Endodermal cell (in vitro differentiated cells): ENCODE data around the gene TRDN. TPM values are rescaled to one million over a fixed set of nuclear protein-coding genes. Genes with fewer than 3 reads are reported as not detected.

Experiments
- DNase-seq: peaks from one replicate; pipeline ENCODE4 v3.0.0-alpha.2; 2017
- H3K27ac ChIP-seq: 2 replicates; pipeline ENCODE4 v1.5.1; 2013; ENCODE audit warnings: mild to moderate bottlenecking, low read depth, low read length, moderate library complexity
- H3K27me3 ChIP-seq: 2 replicates; pipeline ENCODE4 v1.6.1; 2013; ENCODE audit warnings: mild to moderate bottlenecking, low read length, moderate library complexity; ENCODE audit not compliant: insufficient read depth, control insufficient read depth, poor library complexity, severe bottlenecking
- H3K36me3 ChIP-seq: 2 replicates; pipeline ENCODE4 v1.7.0; 2013; ENCODE audit warnings: mild to moderate bottlenecking, low read length, moderate library complexity; ENCODE audit not compliant: control insufficient read depth, insufficient read depth
- H3K4me1 ChIP-seq: one replicate; pipeline ENCODE4 v1.7.0; 2013; ENCODE audit warnings: low read length; ENCODE audit not compliant: control insufficient read depth, insufficient read depth
- H3K4me3 ChIP-seq: 2 replicates; pipeline ENCODE4 v1.5.1; 2013; ENCODE audit warnings: mild to moderate bottlenecking, low read length, moderate library complexity
- H3K9ac ChIP-seq: 2 replicates; pipeline ENCODE4 v1.6.1; 2013; ENCODE audit warnings: mild to moderate bottlenecking, low read length, moderate library complexity; ENCODE audit not compliant: poor library complexity, severe bottlenecking; ENCODE audit errors: extremely low read depth
- H3K9me3 ChIP-seq: 2 replicates; pipeline ENCODE4 v1.6.1; 2013; ENCODE audit warnings: mild to moderate bottlenecking, low read length, moderate library complexity; ENCODE audit not compliant: control insufficient read depth
- H3K27ac Mint-ChIP-seq: 2 replicates; pipeline ENCODE4 v1.8.0; 2020; ENCODE audit warnings: mixed read lengths
- H3K27me3 Mint-ChIP-seq: 2 replicates; pipeline ENCODE4 v1.8.0; 2021; ENCODE audit warnings: mild to moderate bottlenecking, mixed read lengths; ENCODE audit not compliant: insufficient read depth
- H3K36me3 Mint-ChIP-seq: 2 replicates; pipeline ENCODE4 v1.8.0; 2020; ENCODE audit warnings: low read depth, mixed read lengths
- H3K4me1 Mint-ChIP-seq: 2 replicates; pipeline ENCODE4 v1.8.0; 2020; ENCODE audit warnings: mixed read lengths
- H3K4me3 Mint-ChIP-seq: 2 replicates; pipeline ENCODE4 v1.8.0; 2020; ENCODE audit warnings: mild to moderate bottlenecking, moderate library complexity, mixed read lengths
- H3K9me3 Mint-ChIP-seq: 2 replicates; pipeline ENCODE4 v1.8.0; 2020; ENCODE audit warnings: mild to moderate bottlenecking, mixed read lengths
- WGBS, 2 experiments: methylation state at CpG; one replicate each; pipeline versions ENCODE4 v1.1.5 to v1.1.7; 2013; ENCODE audit warnings: missing lambda C conversion rate in 2 of 2, mixed read lengths in 1 of 2; ENCODE audit not compliant: insufficient coverage in 1 of 2, insufficient read length in 1 of 2; 5-methylcytosine and 5-hydroxymethylcytosine counted together
- total RNA-seq, 2 donors: library from RNA; stranded (reverse); fragmentation: NEBNext Ultra II Directional in 1 of 2; extraction: Animal tissue kit (Norgen Biotek cat#: 25700) in 1 of 2; gene quantifications; 2 replicates in 1 of 2; 3 replicates in 1 of 2; pipeline ENCODE4 v1.2.1, GENCODE V29; 2021
- TF ChIP-seq, protein P1 (sequence below): fragments of 200-600 bp; sonication (generic); conservative IDR thresholded peaks from 2 replicates; pipeline ENCODE4 v1.5.0; 2021; ENCODE audit warnings: antibody characterized with exemption, mild to moderate bottlenecking

TRDN gene
- total RNA-seq, 2 donors from 2014 or later = 74.4 to 136 TPM

GRCh38 chr6:123306334-123306733 is 330.4 kb downstream of the TRDN start:
- WGBS, 2 experiments = 73% methylated on average over 2 of the region's 2 CpGs
- no peak overlapping the region for H3K4me3 Mint-ChIP-seq
- H3K27ac Mint-ChIP-seq = no peak overlapping the region

GRCh38 chr6:123295672-123296071 is 341.1 kb downstream of the TRDN start:
- Histone ChIP-seq H3K27ac (no peak overlapping the region), H3K36me3 (no peaks in the 10 kb centered on the region), H3K4me1 (no peaks in the 10 kb centered on the region), H3K9me3 (peaks cover 16% of the 10 kb centered on the region), H3K9ac (no peak overlapping the region), H3K4me3 (no peak overlapping the region), H3K27me3 (no peaks in the 10 kb centered on the region)
- H3K27me3 Mint-ChIP-seq = peaks cover 2% of the 10 kb centered on the region
- H3K36me3 Mint-ChIP-seq = no peaks in the 10 kb centered on the region
- H3K4me1 Mint-ChIP-seq = peaks cover 5% of the 10 kb centered on the region
- H3K9me3 Mint-ChIP-seq = peaks cover 13% of the 10 kb centered on the region
- DNase-seq = no peak
- no peak overlapping the region for H3K27ac Mint-ChIP-seq
- TF ChIP-seq, protein P1, sequence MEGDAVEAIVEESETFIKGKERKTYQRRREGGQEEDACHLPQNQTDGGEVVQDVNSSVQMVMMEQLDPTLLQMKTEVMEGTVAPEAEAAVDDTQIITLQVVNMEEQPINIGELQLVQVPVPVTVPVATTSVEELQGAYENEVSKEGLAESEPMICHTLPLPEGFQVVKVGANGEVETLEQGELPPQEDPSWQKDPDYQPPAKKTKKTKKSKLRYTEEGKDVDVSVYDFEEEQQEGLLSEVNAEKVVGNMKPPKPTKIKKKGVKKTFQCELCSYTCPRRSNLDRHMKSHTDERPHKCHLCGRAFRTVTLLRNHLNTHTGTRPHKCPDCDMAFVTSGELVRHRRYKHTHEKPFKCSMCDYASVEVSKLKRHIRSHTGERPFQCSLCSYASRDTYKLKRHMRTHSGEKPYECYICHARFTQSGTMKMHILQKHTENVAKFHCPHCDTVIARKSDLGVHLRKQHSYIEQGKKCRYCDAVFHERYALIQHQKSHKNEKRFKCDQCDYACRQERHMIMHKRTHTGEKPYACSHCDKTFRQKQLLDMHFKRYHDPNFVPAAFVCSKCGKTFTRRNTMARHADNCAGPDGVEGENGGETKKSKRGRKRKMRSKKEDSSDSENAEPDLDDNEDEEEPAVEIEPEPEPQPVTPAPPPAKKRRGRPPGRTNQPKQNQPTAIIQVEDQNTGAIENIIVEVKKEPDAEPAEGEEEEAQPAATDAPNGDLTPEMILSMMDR = no peak
- WGBS, 2 experiments = 93 to 98% methylated on average over 2 to 8 of the region's 8 CpGs
- H3K4me3 Mint-ChIP-seq = no peak overlapping the region

More at GRCh38 chr6:123306334-123306733, 330.4 kb downstream of the TRDN start:
- peaks cover 2% of the 10 kb centered on the region for H3K4me1 ChIP-seq
- H3K4me3 ChIP-seq = peak overlapping the region; percentile 26
- no peaks in the 10 kb centered on the region for H3K9me3 ChIP-seq
- no peaks in the 10 kb centered on the region for H3K27me3 ChIP-seq
- TF ChIP-seq, protein P1 = no peak
- Mint-ChIP-seq H3K36me3 (no peaks in the 10 kb centered on the region), H3K9me3 (no peaks in the 10 kb centered on the region), H3K4me1 (peaks cover 15% of the 10 kb centered on the region), H3K27me3 (no peaks in the 10 kb centered on the region)
- no peak for DNase-seq
- H3K36me3 ChIP-seq = no peaks in the 10 kb centered on the region
- no peak overlapping the region for H3K9ac ChIP-seq
- H3K27ac ChIP-seq = no peak overlapping the region

GRCh38 chr6:123295181-123295580 is 341.6 kb downstream of the TRDN start:
- peaks cover 2% of the 10 kb centered on the region for H3K27me3 Mint-ChIP-seq
- H3K4me3 Mint-ChIP-seq = no peak overlapping the region
- Histone ChIP-seq H3K27ac (no peak overlapping the region), H3K9me3 (peaks cover 16% of the 10 kb centered on the region), H3K4me1 (no peaks in the 10 kb centered on the region), H3K36me3 (no peaks in the 10 kb centered on the region), H3K4me3 (no peak overlapping the region), H3K27me3 (no peaks in the 10 kb centered on the region), H3K9ac (no peak overlapping the region)
- H3K27ac Mint-ChIP-seq = no peak overlapping the region
- peaks cover 13% of the 10 kb centered on the region for H3K9me3 Mint-ChIP-seq
- no peaks in the 10 kb centered on the region for H3K36me3 Mint-ChIP-seq
- TF ChIP-seq, protein P1 = no peak
- DNase-seq = no peak
- peaks cover 5% of the 10 kb centered on the region for H3K4me1 Mint-ChIP-seq
- 97 to 100% methylated on average over 1 of the region's 1 CpG for WGBS, 2 experiments
